HG02943 (cell line): ENCODE measurements around the gene NPAS3.

Experiments used
- ATAC-seq: cut with Tn5 transposase; IDR thresholded peaks from one replicate; pipeline ENCODE4 v1.9.1; 2021; ENCODE audit warnings: mild to moderate bottlenecking, low read depth, moderate library complexity; ENCODE audit not compliant: unreplicated experiment

Gene NPAS3

GRCh38 chr14:33834466-33835260 lies 896.0 kb downstream of the NPAS3 start:
- no peak for ATAC-seq

- ATAC-seq, result no peak
Observed at GRCh38 chr14:33835261-33835655, 896.6 kb downstream of the NPAS3 start.

GRCh38 chr14:33835677-33836076 lies 897.0 kb downstream of the NPAS3 start:
- no peak for ATAC-seq

GRCh38 chr14:33836203-33836899 lies 897.7 kb downstream of the NPAS3 start:
- ATAC-seq, result no peak

GRCh38 chr14:33836900-33837577 lies 898.4 kb downstream of the NPAS3 start:
- ATAC-seq, result no peak

- no peak for ATAC-seq
Observed at GRCh38 chr14:33837943-33838683, 899.4 kb downstream of the NPAS3 start.

GRCh38 chr14:33839193-33840076 lies 900.8 kb downstream of the NPAS3 start:
- ATAC-seq, result no peak

- ATAC-seq, result no peak
Observed at GRCh38 chr14:33840797-33841196, 902.1 kb downstream of the NPAS3 start.

- ATAC-seq, result no peak
Observed at GRCh38 chr14:33842299-33842698, 903.6 kb downstream of the NPAS3 start.

- no peak for ATAC-seq
Observed at GRCh38 chr14:33844118-33844517, 905.4 kb downstream of the NPAS3 start.

- ATAC-seq, result no peak
Observed at GRCh38 chr14:33846100-33846824, 907.6 kb downstream of the NPAS3 start.

GRCh38 chr14:33847066-33847465 lies 908.4 kb downstream of the NPAS3 start:
- no peak for ATAC-seq

GRCh38 chr14:33848009-33848408 lies 909.3 kb downstream of the NPAS3 start:
- no peak for ATAC-seq

GRCh38 chr14:33848706-33849454 lies 910.2 kb downstream of the NPAS3 start:
- ATAC-seq, result no peak

GRCh38 chr14:33849455-33849801 lies 910.7 kb downstream of the NPAS3 start:
- ATAC-seq, result no peak

GRCh38 chr14:33850826-33851225 lies 912.1 kb downstream of the NPAS3 start:
- ATAC-seq, result no peak

- ATAC-seq, result no peak
Observed at GRCh38 chr14:33851366-33851765, 912.7 kb downstream of the NPAS3 start.

- no peak for ATAC-seq
Observed at GRCh38 chr14:33851931-33852330, 913.3 kb downstream of the NPAS3 start.
